ENCODE measurements around the gene GUCD1. TPM values are rescaled to one million over a fixed set of nuclear protein-coding genes. Genes with fewer than 3 reads are reported as not detected.

The GUCD1 gene
- total and polyA plus RNA-seq, 9 of the 15 experiments (the other 6 are each of a cell fraction or from before 2014, with no cell fraction given), result 31.5 to 67.8 (median 50.3) TPM

DNA sequence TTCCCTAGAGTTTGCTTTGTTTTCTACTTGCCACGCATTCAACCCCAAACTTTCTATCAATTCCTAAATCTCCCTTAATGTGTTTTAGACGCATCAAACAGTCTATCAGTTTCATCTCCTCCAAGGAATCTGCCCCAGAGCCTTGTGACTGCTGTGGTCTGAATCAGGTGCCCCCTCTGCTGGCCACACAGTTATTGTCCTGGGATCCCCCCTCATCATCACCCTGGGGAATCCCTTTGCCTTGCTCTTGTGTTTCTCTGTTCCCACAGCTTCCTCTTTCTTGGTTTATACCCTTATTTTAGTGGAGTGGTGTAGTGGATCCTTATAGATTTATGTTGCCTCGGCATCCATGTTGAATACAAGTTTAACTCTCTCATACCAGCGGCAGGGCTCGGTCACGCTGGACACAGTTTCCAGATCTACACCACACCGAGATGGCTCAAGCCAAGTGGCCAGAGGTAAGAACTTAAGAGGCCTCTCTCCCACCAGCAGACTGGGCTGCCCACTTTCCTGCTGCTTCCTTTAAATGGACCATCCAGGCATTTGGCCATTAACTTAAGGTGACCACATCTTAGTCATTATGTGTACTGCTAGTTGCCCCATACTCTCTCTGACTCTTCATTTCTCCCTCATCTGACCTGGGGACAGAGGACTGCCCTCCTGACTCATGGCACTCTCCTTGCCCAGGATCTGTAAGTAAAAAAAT is 51.6 kb downstream of the GUCD1 start (continued):
- TF ChIP-seq, protein P1, sequence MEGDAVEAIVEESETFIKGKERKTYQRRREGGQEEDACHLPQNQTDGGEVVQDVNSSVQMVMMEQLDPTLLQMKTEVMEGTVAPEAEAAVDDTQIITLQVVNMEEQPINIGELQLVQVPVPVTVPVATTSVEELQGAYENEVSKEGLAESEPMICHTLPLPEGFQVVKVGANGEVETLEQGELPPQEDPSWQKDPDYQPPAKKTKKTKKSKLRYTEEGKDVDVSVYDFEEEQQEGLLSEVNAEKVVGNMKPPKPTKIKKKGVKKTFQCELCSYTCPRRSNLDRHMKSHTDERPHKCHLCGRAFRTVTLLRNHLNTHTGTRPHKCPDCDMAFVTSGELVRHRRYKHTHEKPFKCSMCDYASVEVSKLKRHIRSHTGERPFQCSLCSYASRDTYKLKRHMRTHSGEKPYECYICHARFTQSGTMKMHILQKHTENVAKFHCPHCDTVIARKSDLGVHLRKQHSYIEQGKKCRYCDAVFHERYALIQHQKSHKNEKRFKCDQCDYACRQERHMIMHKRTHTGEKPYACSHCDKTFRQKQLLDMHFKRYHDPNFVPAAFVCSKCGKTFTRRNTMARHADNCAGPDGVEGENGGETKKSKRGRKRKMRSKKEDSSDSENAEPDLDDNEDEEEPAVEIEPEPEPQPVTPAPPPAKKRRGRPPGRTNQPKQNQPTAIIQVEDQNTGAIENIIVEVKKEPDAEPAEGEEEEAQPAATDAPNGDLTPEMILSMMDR (IDR thresholded peaks at IDR 0.05 in 2 of 3, conservative IDR thresholded peaks at IDR 0.05 in 1 of 3; ENCODE audit: insufficient read depth in 2 of 3, low read depth in 1 of 3, low read length in 3 of 3), result peak; percentile 68 to 81 (median 77)
- TF ChIP-seq DEAF1 (CRISPR knock-in tag; IDR thresholded peaks at IDR 0.05) (peak; percentile 56; the same call in 1 of the 2 replicates), CREM (IDR thresholded peaks at IDR 0.05; ENCODE audit: low read depth) (peak; percentile 66), ZFP30 (CRISPR knock-in tag; IDR thresholded peaks at IDR 0.05; ENCODE audit: borderline replicate concordance) (no peak), KLF16 (IDR thresholded peaks at IDR 0.05) (peak; percentile 29; the same call in 1 of the 2 replicates), LEF1 (IDR thresholded peaks at IDR 0.05) (no peak), CTBP1 (IDR thresholded peaks at IDR 0.05; ENCODE audit: borderline replicate concordance) (peak; percentile 17; the same call in 1 of the 2 replicates), JUND (IDR thresholded peaks at IDR 0.05; ENCODE audit: borderline replicate concordance, low read depth, low read length) (peak; percentile 30; the same call in 1 of the 2 replicates), JUND (tag; IDR thresholded peaks at IDR 0.05; ENCODE audit: borderline replicate concordance, low read depth, low read length) (no peak), BRF2 (IDR thresholded peaks at IDR 0.05; ENCODE audit: borderline replicate concordance, insufficient read depth, insufficient read length) (no peak), ATF1 (CRISPR knock-in tag; IDR thresholded peaks at IDR 0.05) (no peak), ATF1 (tag; IDR thresholded peaks at IDR 0.05) (0 out of 2 replicates have a peak, but pooled peaks have one; percentile 12)
